ENCODE measurements around the gene PGF. TPM values are rescaled to one million over a fixed set of nuclear protein-coding genes. Genes with fewer than 3 reads are reported as not detected.

The PGF gene
- total and polyA plus RNA-seq, 2 of the 13 experiments (the other 11 are each of a cell fraction or from before 2014, with no cell fraction given): 10.7 to 27.5 TPM

- TF ChIP-seq SYNCRIP (IDR thresholded peaks at IDR 0.05; ENCODE audit: insufficient read depth, low read depth, low read length) (no peak), PLRG1 (conservative IDR thresholded peaks at IDR 0.05) (no peak), ZNF609 (CRISPR knock-in tag; IDR thresholded peaks at IDR 0.05; ENCODE audit: borderline replicate concordance) (no peak), MXD1 (CRISPR knock-in tag; IDR thresholded peaks at IDR 0.05) (peak; percentile 66; the same call in 1 of the 2 replicates), KDM5A (IDR thresholded peaks at IDR 0.05; ENCODE audit: borderline replicate concordance, low read length) (no peak), ZFX (CRISPR knock-in tag; IDR thresholded peaks at IDR 0.05; ENCODE audit: low read depth) (peak; percentile 75), TFDP1 (CRISPR knock-in tag; IDR thresholded peaks at IDR 0.05; ENCODE audit: borderline replicate concordance) (peak; percentile 78; the same call in 1 of the 2 replicates), MYC (CRISPR knock-in tag; IDR thresholded peaks at IDR 0.05; ENCODE audit: borderline replicate concordance) (peak; percentile 51; the same call in 1 of the 2 replicates), ARID2 (CRISPR knock-in tag; IDR thresholded peaks at IDR 0.05; ENCODE audit: borderline replicate concordance) (no peak), ZBTB38 (CRISPR knock-in tag; IDR thresholded peaks at IDR 0.05) (peak; percentile 68)
Measured at GRCh38 chr14:74973003-74973653, 17.7 kb upstream of the PGF start (continued).
